HG02798 (cell line): ENCODE measurements around the gene PLAGL1.

Source experiments
- ATAC-seq: cut with Tn5 transposase; IDR thresholded peaks from one replicate; pipeline ENCODE4 v1.9.1; 2021; ENCODE audit warnings: mild to moderate bottlenecking; ENCODE audit not compliant: unreplicated experiment, poor library complexity

PLAGL1 gene

DNA sequence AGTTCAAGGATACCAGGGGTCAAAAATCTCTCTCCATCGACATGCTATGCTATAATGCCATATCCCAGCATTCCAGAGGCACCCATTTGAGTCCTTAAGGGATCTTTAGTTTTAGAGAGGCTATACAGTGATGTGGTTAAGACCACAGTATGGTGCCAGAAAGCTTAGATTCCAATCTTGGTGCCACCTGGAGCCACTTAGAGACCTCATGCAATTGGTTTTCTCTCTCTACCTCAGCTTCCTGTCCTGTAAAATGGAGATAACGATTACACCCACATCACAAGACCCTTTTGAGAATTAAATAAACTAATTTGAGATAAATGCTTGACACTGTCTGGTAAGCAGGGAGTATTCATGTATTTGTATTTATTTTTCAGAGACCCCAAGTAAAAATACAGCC is 39.0 kb downstream of the PLAGL1 start:
- ATAC-seq: no peak

DNA sequence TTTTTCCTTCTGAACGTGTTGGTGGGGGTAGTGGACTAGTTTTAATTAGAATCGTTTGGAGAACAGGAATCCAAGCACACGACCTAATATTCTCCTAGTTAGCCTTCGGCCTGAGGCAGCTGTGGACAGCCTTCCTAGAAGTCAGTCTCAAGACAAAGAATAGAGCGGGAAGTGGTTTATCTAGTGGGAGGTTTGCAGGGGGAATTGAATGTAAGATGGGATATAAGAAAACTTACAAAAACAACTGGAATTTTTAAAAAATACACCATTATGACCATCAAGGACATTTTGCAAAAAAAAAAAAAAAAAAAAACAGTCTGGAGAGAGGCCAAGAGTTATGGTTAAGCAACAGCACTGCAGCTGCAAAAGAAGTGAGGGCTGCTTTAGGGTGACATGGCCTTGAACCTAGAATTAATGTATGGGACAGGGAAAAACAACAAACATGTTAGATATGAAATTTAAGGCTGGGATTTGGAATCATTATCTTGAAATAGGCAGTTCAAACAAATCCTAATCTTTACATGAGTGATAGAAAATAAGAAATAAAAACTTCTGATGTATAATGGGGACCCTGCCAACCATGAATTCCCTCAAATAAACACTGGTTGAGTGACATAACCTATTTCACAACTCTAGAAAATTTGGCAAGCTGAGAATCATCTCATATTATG is 40.2 kb downstream of the PLAGL1 start:
- no peak for ATAC-seq

DNA sequence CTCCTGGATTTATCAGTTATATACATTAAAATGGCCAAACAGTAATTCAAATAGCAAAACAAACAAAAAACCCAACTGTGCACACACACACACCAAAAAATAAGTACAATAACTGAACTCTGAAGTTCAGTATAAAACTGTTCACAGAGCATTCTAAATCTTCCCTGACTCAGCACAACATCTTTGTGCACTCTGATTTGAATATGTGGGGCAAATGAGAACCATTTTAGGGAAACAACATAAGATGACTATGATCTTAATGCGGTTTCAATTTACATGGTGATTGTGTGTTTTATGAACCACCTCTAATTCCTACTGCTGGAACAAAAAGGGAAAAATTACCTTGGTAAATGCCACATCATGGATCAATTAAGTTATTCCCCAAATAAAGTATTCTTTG is 41.7 kb downstream of the PLAGL1 start:
- ATAC-seq: no peak

DNA sequence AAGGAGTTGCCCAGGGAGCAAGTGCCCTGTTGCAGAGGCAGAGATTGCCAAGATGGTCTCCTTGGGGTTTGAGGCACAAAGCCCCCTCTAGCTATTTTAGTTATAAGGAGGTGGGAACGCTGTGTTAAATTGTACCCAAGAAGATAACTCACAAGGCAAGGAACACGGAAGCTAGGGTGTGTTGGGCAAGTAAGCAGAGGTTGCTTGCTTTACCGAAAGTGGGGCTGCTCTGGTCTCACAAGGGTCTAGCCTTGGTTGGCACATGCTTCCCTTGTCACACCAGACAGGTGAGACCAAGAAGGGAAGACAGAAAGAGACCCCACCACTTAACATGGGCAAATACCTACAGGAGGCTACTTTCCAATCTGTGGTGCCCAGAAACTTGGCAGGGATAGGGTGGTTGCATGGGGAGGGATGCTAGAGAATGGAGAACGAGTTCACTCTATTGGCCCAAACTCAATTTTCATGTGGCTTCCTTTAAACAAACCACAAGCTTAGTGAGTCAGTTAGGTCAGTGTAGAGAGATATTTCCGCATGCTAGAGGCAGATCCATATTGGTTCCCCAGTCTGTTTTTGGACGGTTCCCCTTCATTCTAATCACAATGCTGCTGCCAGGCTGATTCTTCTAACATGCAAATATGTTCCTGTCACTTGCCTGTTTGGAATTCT is 42.4 kb downstream of the PLAGL1 start:
- ATAC-seq: no peak

DNA sequence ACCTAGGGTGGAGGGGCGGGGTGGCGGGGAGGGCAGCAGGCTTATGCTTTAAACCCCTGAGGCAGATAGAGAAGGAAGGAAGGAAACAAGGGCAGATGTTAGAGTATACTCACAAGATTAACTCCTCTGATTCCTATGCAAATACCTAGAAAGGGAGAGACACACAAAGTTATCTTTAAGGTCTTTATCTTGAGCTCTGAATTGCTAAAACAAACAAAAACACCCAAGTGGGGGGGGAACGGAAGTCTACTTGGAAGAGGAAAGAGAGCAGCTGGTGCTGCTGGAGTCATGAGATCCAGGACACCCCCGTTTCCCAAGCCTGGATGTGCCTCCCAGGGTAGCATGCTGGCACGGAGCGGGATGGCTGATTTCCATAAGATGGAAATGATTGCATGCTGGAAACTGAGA is 43.4 kb downstream of the PLAGL1 start:
- ATAC-seq: no peak

DNA sequence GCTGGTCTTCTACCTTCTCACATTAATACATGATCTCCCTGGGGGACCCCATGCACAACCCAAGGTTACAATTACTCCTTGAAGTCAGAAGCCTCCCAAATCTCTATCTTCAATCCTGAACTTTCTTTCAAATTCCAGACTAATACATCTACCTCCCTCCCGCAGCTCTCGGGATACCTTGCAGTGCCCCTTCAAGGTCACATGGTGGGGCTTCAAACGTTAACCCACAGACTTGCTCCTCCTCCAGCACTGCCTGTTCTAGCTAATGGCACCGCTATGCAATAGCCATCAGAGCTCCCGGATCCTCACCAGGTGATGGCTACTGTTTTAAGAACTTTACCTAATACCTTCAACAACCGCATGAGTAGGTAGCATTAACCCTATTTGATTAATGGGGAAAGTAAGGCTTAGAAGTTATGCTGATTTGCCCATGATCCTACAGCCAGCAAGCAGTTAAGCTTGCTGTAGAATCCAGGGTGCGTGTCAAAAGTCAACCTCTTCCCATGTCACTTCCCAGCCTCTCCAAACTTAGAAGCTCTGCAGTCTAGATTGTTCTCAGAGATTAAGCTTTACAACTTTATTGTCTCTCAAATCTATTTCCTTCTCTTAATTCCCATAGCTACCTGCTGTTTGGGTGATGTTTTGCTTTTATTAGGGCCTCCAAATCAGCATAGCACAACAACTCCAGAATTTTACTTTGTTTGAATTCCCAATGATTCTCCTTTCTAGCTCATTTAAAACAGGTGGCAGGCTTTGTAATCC is 44.7 kb downstream of the PLAGL1 start:
- no peak for ATAC-seq

DNA sequence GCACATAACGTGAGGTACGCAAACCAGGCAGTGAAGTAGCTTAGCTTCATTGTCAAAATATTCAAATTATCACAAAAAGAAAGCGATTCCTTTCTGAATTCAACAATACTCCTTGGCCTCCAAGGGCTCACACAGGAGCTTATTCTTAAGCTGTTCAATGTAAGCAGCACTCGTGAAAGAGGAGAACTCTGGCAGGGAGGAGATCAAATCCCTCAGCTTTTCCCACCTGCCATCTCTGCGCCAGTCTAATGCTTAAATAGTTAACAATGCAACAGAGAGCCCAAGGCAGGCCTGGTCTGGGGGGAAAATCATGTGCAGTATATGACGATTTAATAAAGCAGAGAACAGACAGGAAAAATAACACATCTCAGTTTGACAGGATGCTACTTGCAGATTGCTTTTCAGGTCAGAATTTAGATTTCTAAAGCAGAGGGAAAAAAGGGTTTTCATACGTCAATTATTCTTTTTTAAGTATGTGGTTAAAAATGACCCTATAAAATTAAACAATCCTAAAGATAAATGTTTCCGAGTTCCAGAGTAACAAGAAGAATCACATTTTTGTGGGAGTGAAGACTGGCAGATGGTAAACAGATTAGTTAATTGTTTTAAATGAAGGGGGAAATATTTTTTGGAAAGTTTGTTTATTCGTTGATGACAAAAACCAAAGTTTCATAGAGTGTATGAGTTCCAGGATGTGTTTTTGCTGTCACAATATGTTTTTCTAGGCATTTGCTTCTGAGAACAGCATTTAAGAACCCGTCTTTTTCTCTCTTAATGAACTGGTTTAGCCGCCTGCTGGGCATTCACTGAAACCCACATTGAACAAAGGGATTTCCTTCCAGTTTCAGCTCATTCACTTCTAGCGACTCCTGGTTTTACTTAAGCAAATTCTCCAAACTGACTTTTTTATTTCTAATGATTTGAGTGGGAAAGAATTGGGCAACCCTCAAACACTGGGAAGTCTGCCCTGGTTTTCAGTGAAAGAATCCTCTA is 45.9 kb downstream of the PLAGL1 start:
- no peak for ATAC-seq

DNA sequence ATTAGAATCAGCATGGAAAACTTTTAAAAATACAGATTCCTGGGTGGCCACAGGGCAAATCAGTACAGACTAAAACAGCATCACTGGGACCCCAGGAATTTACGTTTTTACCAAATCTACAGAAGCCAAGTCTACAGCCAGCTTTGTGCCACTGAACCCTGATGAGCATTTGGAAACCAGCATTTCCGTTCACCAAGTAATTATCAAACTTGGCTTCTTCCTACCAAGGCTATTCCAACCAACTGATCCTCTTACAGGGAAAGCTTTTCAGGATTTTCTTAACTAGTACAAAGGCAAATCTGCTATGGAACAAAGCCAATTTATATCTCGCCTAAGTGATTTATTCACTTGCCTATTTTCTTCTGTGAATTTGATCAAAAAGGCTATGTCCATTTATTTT is 47.0 kb downstream of the PLAGL1 start:
- ATAC-seq: no peak

DNA sequence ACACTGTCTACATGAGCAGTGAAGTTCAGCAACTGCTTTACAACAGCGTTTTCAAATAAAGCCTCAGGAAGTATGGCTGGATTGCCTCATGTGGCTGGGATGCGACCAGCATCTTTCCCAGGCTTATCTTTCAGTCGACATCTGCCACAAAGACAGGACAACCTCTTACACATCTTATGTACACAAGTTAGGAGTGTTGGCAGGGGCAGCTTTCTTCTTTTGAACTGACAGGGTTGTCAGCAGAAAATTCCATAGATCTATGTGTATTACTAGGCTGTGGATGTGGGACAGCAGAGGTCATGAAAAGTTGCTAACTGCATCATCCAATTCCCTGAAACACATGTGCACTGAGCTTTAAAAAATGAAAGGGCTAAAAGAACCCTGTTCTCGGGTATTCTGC is 48.1 kb downstream of the PLAGL1 start:
- ATAC-seq: no peak

DNA sequence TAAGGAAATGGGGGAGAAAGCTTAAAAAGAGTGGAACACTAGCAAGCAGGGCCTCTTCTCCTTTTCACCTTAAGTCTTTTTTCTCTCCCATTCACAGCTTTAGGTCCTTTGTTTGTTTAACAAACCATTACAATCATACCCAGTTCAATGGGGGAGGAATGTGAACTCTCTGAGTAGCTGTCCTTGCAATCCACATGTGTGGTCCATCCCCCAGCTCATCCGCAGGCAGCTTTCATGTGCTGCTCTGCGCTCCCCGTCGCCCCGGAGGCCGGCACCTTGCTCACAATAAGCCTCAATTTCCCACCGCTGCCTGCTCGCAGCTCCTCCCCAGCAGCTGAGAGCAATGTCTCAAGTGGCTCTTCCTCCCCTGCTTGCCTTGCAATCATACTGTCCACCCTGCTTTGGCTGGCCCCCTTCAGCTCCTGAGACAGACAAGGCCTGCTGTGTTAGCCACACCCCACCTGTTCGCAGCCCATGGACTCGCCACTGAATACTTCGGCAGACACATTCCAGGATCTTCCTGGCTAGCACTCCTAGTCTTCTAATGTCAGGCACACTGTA is 49.1 kb downstream of the PLAGL1 start:
- no peak for ATAC-seq

DNA sequence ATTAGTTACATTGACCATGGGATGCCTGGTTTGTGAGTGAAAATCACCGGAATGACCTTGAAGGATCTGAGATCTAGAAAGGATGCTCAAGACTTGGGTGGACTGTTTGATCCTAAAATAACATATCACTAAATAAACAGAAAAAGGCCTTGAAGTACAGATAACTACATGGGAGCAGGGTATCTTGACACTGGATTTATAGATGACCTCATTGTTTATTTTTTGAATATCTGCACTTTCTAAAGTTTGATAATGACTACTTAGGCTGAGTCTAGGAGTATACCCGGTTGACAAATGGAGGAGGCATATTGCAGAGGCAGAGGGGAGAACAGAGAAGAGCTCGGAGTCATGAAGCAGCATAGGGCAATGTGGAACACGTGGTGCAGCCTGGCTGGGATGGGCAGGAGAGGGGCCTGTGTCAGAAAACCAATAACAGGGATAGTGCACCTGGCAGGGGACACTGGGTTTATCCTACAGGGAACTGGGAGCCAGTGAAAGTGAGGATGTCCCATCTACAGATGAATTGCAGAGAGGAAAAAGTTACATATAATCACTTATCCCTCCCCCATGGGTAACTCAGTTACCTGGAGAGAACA is 50.3 kb downstream of the PLAGL1 start:
- no peak for ATAC-seq

DNA sequence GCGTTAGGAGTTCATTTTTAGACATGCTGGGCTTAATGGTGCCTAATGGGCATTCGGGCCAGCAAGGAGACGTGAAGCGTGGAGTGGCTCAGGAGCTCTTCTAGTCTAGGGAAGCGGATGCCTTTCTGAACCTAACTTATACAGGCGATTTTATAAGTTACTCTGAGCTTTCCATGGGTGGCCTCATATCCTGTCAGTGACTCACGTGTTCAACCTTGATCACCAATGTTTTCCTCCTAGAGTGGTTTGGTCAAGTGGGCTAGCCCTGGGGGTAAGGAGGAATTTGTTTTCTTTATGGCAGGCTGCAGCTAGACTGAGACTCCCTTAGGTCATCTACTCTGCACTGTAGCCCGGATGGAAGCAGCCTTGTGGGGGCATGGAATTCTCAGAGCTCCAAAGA is 52.1 kb downstream of the PLAGL1 start:
- ATAC-seq: no peak

DNA sequence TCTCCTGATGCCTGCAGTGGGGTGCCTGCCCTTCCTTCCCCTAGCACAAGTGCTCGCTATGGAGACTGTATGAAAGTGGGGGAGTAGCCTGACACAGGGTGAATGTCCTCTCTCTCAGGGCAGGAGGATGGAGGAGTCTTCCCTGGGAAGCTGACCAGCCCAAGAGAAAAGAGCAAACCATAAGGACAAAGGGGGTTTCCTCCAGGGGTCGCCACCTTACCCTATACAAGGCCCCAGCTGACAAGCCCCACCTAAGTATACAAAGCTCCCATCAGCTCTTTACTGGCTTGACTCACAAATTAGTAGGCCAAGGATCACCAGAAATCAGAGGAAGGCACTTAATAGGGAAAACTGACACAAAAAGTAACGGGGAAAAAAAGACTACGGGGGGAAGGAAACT is 54.1 kb downstream of the PLAGL1 start:
- no peak for ATAC-seq

DNA sequence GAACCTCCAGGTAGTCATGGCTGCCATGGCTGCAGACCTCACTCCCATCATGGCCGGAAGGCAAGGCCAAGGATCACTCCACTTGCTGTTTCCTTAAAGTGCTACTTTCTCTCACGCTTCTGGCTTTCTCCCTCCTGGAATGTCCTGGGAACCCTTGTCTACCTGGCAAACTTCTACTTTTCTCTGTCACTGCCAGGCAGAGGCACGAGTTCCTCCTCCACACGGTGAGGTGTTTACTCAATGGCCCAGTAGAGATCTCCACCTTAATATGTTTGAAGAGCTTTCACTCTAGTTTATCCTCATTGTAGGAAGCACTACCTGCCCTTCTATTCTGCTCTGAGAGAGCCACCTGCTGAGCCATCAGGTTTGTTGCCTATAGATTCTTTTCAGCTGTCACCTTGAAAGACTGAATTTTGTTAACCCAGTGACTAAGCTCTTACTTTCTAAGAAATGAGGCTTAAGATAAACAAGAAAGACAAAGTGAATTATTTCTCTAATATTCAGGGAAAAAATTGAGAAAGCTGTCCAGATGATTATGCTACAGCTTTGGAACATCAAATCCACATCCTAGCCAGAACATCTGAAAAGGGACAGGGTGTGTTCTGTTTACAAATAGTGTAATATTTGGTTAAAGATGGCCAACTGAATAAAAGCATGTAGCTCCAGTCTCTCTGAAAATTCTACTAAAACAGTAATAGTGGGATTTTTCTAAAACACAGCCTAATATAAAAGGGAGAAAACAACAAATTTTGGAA is 54.9 kb downstream of the PLAGL1 start:
- ATAC-seq: no peak

DNA sequence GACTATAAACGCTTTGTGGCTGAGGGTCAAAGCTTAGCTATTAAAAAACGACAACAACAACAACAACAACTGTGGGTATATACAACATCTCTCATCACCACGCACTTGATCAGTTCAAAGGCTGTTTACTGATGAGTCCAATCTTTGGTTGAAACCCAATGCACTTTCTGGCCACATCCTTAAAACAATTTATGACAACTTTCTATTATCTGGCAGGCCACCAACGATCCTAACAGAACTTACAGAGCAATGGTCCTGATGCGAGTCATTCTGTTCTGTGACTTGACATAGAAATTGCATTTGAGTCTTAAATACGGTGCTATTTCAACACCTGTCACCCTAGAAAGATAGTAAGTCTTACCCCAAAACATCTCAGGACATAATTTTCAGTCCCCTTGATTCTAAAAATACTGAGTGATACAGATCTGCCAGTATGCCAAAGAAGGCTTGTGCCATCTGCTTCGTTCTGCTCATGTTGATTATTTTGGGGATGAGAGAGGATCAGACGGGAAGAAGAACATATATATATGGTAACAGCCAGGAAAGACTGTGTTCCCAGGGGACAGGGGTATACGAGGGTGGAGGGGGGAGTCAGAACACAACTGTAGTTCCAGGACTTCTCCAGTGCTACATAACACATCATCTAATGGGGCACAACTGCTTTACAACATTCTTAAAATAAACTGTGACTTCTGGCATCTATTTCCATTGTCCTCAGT is 55.8 kb downstream of the PLAGL1 start:
- no peak for ATAC-seq

DNA sequence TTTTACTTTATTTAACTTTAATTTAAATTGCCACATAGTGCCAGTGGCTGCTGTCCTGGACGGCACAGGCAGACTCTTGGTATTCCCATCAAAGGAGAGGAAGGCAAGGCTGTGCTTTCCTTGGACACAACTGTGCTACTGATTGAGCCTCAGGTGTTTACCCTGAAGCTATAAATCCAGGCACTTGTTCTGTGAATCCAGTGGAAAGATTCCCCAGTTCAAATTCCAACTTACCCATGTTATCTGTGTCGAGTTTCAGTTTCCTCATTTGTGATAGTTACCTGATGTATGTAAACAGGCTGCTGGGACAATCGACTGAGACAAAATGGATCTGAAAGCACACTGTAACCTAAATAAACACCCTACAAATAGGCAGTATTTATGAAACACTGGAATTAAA is 57.2 kb downstream of the PLAGL1 start:
- no peak for ATAC-seq

DNA sequence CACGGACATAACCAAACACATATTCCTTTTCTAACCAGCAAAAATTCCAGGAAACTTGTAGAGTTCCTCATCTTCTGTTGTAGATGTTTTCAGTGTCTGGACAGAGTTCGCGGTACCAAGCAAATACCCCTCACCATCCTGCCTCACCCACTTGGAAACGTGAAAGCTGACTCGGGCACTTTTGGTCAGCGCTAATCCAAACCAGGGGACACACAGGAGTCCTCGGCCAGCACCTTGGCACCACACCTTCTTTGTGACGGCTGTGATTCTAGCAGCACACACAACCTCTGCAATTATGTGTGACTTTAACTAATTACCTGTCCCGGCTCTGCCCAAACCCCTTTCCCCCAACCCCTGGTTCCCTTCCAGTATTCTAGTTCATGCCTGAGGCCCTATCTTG is 58.1 kb downstream of the PLAGL1 start:
- no peak for ATAC-seq

DNA sequence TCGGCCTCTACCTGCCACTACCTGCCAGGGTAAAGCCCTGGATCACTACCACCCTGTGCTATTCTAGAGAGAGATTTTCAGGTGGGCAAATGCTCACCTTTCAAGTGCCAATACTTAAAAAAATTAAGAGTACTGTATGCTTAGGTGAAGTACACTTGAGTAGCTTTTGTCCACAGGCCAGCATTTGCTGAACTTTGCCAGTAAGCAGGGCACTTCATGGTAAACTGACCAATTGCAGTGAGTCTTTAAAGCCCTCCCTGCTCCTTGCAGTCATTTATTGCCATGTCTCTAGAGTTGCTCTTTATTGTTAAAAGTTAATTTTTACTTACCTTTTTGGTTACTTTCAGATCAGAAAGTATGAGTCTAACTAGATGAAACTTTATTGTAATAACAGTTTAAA is 58.5 kb downstream of the PLAGL1 start:
- ATAC-seq: no peak
